Adrenal gland (tissue), 5 donors: Measurements from ENCODE around the gene SETBP1.

Source experiments
- CTCF ChIP-seq, 6 experiments: fragments of 450-650 bp in 4 of 6; fragments of 200-600 bp in 2 of 6; sonication (generic) in 1 of 6; IDR thresholded peaks; 1 replicate in 5 of 6; 2 replicates in 1 of 6; pipeline versions ENCODE4 v1.5.1 to v1.8.0; 2016 to 2021; ENCODE audit warnings: antibody characterized with exemption in 6 of 6, mild to moderate bottlenecking in 2 of 6, moderate library complexity in 1 of 6
- POLR2A ChIP-seq, 2 donors: fragments of 450-650 bp; IDR thresholded peaks; one replicate each; pipeline ENCODE4 v1.6.1; 2017; ENCODE audit warnings: antibody characterized with exemption in 2 of 2, mild to moderate bottlenecking in 2 of 2, moderate library complexity in 1 of 2
- donor health status: DM: no; HTN: no; CAD: no.

- no peak for TF ChIP-seq CTCF (IDR thresholded peaks at IDR 0.05)
- no peak for TF ChIP-seq POLR2A (IDR thresholded peaks at IDR 0.05)
Observed at GRCh38 chr18:45104049-45104395, 423.3 kb downstream of the SETBP1 start.
